Activated CD4-positive, CD25-positive, alpha-beta regulatory T cell treated with anti-CD3 and anti-CD28 coated beads, Interleukin-2, amount 50 U/mL, for 24 hours (primary cell): ENCODE measurements around the gene RUNX1.

Experiments
- ATAC-seq, 2 donors: fragments of 150-1000 bp; cut with Tn5 transposase; one replicate each; pipeline ENCODE4 v1.10.0; 2021; ENCODE audit warnings: mild to moderate bottlenecking in 1 of 2, moderate library complexity in 1 of 2

RUNX1 gene

DNA sequence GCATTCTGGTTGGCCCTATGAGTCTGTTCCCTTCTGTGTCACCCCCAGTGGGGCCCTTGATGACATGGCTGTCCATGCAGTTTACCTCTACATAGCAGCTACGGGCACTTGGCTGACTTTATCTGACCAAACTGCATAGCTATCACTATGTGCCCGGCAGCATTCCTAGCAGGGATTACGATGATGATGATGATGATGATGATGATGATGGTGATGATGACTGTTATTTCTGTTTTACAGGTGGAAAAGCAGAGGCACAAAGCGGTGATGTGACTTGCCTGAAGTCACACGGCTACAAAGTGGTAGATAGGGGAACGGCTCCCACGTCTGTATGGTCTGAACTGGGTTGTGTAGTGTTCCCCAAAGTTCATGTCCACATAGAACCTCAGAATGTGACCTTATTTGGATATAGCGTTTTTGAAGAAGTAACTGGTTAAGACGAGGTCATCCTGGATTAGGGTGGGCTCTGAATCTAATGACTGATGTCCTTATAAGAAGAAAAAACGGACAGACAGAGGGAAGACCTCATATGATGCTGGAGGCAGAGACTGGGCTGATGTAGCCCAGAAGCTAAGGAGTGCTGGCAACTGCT, 57.6 kb downstream of the RUNX1 start:
- no peak for ATAC-seq

DNA sequence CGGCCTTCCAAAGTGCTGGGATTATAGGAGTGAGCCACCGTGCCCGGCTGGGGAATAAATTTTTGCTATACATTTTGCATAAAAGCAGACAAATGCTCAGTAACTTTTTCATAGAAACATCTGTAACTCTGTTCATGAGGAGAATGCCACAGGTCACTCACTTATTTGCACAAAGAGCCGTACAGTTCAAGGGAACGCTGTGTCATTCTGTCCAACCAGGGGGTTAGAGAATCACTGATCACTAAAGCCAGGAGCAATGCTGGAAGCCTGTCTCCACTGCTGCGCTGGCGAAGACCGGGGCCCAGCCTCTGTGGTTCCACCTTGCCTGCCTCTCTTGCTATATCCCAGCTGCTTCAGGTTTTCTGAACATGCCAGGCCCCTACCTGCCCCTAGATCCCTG, 58.3 kb downstream of the RUNX1 start:
- no peak for ATAC-seq

GRCh38 chr21:34989337-34990151, 59.6 kb downstream of the RUNX1 start:
- peak; percentile 72 to 79 for ATAC-seq

DNA sequence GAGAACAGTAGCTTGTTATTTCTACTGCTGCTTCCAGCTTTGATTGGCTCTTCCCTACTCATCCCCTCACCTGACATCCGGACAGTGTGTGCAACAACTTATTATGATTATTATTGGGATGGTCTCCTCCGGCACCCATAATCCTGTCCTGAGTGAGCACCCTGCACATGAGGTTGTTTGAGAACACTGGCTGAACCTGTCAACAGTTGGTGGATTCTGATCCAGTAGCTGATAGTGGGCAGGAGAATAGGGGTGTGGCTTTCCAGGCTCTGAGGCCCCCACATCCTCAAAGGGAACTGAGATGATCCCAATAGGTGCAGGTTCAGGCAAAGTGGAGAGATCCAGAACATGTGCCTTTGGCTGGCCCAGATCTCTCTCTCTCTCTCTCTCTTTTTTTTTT, 60.5 kb downstream of the RUNX1 start:
- no peak for ATAC-seq

DNA sequence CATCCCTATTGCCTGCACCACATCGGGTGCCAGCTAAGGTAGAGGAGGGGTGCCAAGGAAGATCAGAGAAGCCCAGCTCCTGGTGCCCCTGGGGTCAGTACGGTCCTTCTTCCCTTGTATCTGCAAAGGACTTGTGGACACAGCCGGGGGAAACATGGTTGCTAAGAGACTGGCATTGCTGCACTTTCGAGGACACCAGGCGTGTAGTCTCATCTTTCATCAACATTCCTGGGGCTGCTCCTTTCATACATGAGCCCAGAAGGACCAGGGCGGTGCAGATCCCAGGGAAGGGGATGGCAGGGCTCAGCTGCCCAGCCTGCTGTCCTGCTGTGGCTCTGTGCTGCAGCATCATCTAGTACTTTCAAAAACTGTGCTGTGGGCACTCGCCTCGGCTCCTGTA, 61.0 kb downstream of the RUNX1 start:
- no peak for ATAC-seq

GRCh38 chr21:34987501-34988072, 61.5 kb downstream of the RUNX1 start:
- ATAC-seq = peak; percentile 22

DNA sequence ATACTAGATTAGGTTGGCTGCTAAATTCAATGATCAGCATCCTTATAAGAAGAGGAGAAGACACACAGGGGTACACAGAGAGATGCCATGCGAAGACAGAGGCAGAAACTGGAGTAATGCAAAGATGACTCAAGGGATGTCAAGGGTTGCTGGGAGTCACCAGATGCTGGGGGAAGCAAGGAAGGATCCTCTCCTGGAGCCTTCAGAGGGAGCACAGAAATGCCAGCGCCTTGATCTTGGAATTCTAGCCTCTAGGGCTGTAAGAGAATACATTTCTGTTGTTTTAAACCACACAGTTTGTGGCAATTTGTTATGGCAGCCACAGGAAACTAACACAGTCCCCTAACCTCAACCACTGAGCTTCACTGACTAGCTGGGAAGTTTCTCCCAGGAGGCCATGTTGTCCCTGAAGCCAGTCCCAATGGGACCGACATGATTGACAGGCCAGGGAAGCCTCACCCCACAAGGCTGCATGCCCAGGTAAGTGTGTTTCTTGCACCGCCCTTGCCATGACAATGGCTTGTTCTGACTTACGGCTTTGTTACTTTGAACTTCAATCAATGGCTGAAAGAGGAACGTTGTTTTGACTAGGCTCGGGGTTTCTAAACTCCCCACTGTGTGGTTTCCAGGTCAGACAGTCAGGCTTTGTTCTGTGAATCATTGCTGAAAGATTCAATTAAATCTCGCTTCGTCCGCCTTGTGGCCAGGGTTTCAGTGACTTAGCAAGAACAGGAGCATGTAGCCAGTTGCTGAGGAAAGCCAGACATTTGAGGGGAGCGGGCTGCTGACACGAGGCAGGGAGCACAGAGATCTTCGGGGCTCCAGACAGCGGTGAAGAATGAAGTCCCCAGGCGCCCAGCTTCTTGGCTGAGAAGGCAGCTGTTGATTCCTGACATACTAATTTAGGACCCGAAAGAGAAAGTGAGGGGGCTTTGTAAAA, 62.3 kb downstream of the RUNX1 start:
- peak; percentile 61 to 68 for ATAC-seq

- ATAC-seq = no peak
Observed at GRCh38 chr21:34984356-34985058, 64.6 kb downstream of the RUNX1 start.

DNA sequence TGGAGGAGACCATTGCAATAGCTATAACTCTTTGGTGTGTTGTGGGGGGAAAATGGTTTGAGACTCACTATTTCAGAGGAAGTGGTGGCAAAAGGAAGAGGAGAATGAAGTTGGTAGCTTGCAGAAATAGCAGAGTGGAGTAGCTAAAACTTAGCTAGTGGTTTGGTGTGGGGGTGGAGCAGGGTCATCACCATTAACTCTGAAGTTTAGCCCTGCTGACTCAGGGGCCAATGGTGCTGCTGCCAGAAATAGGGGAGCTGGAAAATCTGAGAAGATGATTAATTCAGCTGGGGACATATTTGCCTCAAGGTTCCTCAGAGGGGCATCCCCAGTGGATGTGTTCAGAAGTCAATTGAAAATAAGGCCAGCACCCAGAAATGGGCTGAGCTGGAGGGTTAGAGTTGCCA, 65.4 kb downstream of the RUNX1 start:
- ATAC-seq = peak; percentile 48 to 57

DNA sequence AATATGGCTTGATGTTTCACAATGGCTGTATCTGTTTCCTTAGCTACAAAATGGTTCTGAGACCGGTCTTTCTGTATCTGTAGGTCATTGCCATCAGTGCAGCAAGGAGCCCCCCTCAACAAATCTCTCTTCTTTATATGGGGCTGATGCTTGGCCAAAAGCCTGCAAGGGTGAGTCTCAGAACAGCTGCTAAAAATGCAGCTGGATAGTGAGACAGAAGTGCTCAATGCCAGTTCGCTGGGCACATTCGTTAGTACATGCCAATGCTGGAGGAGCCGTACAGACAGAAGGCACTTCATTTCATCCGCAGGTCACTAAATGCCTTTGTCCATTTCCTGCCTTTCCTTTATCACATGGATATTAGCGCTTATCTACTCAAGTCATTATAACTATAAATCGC, 67.3 kb downstream of the RUNX1 start:
- no peak for ATAC-seq

GRCh38 chr21:34980423-34981115, 68.5 kb downstream of the RUNX1 start:
- ATAC-seq = no peak

- peak; percentile 23 to 27 for ATAC-seq
Observed at GRCh38 chr21:34979383-34979782, 69.7 kb downstream of the RUNX1 start.

GRCh38 chr21:34977333-34977732, 71.8 kb downstream of the RUNX1 start:
- ATAC-seq = no peak

DNA sequence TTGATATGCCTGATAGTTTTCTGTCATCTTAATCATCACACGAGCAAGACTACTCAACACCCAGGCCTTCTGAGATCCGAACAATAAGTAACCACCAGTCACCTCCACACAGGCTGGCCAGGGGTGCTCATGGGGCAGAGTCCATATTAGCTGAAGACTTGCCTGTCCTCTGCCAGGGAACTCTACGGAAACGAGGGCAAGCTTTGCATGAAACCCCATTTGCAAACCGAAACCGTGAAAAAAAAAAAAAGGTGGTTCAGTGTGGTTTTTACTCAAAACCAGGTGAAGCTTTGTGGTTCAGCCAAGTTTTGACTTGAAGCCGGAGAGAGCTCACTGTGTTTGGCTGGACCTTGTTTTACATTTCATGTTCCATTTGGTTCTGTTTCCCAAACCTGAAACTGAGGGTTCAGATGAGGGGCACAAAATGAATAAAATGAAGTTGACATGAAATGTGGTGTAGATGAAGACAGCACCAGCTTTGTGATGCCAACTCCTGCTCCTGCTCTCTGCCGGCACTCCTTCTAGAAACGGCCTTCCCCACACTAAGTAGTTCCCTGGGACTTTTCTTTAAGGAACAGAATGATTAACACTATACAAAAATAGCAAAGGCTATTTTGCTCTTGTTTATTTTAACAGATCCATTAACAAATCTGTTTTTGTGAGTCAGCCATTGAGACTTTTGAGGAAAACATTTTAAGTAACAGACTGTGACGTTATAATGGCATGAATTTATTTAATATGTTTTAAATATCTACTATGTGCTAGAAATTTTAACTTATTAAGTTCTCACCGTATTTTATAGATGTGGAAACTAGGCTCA, 74.7 kb downstream of the RUNX1 start:
- ATAC-seq = peak; percentile 87 to 89

DNA sequence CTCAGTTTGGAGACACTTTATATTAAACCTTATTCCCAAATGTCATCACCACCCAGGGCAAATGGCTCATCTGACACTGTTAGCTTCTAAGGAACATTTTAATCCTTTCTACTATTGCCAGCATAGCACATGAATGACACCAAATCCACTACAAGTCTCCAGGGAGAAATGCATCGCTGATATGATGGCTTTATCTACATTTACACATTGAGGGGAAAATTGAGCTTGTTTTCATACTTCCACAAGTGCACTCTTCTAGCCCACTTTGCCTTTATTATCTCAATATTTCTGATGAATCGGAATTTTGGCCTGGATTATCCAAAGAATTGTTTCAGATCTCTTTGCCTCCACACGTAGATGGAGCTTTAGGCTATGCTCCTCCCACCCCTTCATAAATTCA, 75.4 kb downstream of the RUNX1 start:
- ATAC-seq = no peak

DNA sequence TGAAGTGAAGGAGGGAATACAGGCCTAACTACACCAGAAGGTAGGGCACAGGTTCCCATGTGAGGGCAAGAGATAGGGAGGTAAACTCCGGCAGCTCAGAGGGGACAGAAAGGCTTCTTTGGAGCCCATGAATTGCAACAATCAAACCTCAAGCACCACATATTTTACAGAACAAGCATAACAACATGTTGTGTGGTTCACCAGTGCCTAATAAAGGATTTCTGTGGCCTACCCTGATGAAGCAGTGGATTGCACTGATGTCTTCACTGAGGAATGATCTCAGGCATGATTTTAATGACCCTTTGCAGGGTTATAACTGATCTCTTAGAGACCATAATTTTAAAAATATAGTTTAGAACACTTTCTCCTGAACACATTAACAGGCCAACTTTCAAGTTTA, 77.4 kb downstream of the RUNX1 start:
- no peak for ATAC-seq

DNA sequence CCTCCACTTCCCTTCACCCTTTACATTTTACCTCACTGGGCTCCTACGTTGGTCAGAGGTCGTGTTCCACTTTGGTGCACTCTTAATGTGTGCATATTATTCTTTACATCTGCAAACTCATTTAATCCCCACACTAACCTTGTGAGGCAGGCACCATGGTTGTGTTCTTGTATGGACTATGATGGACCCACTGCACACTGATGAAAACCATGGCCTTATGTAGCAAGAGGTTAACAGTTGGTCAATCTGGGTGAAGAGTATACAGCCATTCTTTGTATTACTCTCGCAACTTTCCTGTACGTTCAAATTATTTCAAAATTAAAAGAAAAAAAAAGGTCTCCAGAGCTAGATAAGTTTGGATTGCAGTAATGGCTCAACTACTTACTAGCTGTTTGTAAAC, 78.5 kb downstream of the RUNX1 start:
- ATAC-seq = no peak

DNA sequence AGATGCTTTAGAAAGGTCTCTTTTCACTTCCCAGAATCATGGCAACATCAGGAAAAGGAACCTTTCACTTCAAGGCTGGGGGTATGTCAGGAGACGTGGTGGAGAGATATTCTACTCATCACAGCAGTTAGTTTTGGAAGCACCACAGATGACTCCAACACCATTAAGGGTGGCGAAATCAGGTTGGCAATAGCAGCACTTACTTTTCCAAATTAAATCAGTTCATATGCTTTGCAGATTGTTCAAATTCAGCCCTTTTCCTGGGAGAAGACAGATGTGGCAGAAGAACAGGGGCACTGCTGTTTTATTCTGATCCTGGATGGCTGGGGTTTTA, 79.0 kb downstream of the RUNX1 start:
- ATAC-seq = no peak

- no peak for ATAC-seq
Observed at GRCh38 chr21:34969423-34970166, 79.5 kb downstream of the RUNX1 start.
